Measurements from ENCODE around the gene APP. TPM values are rescaled to one million over a fixed set of nuclear protein-coding genes. Genes with fewer than 3 reads are reported as not detected.

The APP gene
- polyA plus RNA-seq, 1 experiment: 964 TPM

- ChIA-PET CTCF (interaction anchor here (2.1 kb wide), 1 partner anchor 11 kb away, joined by 8 read pairs; no protein-coding TSS in a partner anchor), POLR2A (no interaction called here)
- H3K36me3 ChIP-seq (ENCODE audit: control insufficient read depth, insufficient read depth, low read length): peaks cover 12% of the 10 kb centered on the region
- H3K4me3 ChIP-seq (ENCODE audit: low read depth, low read length): no peak overlapping the region
- no peak for DNase-seq (ENCODE audit: low read depth)
- TF ChIP-seq CTCF (IDR thresholded peaks at IDR 0.05; ENCODE audit: insufficient read depth, low read depth, low read length): no peak
- no peaks in the 10 kb centered on the region for H3K27me3 ChIP-seq (ENCODE audit: control insufficient read depth, insufficient read depth, low read length)
Observed at GRCh38 chr21:25893191-25893590, 277.4 kb downstream of the APP start.

GRCh38 chr21:25891596-25891995, 279.0 kb downstream of the APP start:
- no peak for DNase-seq (ENCODE audit: low read depth)
- no peak for TF ChIP-seq CTCF (IDR thresholded peaks at IDR 0.05; ENCODE audit: insufficient read depth, low read depth, low read length)
- ChIA-PET CTCF (no interaction called here), POLR2A (no interaction called here)
- Histone ChIP-seq H3K27me3 (ENCODE audit: control insufficient read depth, insufficient read depth, low read length) (no peaks in the 10 kb centered on the region), H3K36me3 (ENCODE audit: control insufficient read depth, insufficient read depth, low read length) (peaks cover 14% of the 10 kb centered on the region), H3K4me3 (ENCODE audit: low read depth, low read length) (no peak overlapping the region)

- no peak for DNase-seq (ENCODE audit: low read depth)
- TF ChIP-seq CTCF (IDR thresholded peaks at IDR 0.05; ENCODE audit: insufficient read depth, low read depth, low read length): no peak
- Histone ChIP-seq H3K4me3 (ENCODE audit: low read depth, low read length) (no peak overlapping the region), H3K27me3 (ENCODE audit: control insufficient read depth, insufficient read depth, low read length) (no peaks in the 10 kb centered on the region), H3K36me3 (ENCODE audit: control insufficient read depth, insufficient read depth, low read length) (peaks cover 16% of the 10 kb centered on the region)
- ChIA-PET CTCF (interaction anchor here (0.7 kb wide), 1 partner anchor 297 kb away, joined by 3 read pairs; no protein-coding TSS in a partner anchor), POLR2A (no interaction called here)
Observed at GRCh38 chr21:25890001-25890400, 280.6 kb downstream of the APP start.

- Histone ChIP-seq H3K27me3 (ENCODE audit: control insufficient read depth, insufficient read depth, low read length) (no peaks in the 10 kb centered on the region), H3K4me3 (ENCODE audit: low read depth, low read length) (no peak overlapping the region), H3K36me3 (ENCODE audit: control insufficient read depth, insufficient read depth, low read length) (peaks cover 16% of the 10 kb centered on the region)
- ChIA-PET POLR2A (no interaction called here), CTCF (no interaction called here)
- TF ChIP-seq CTCF (IDR thresholded peaks at IDR 0.05; ENCODE audit: insufficient read depth, low read depth, low read length): no peak
- DNase-seq (ENCODE audit: low read depth): no peak
Observed at GRCh38 chr21:25888711-25889110, 281.9 kb downstream of the APP start.

GRCh38 chr21:25887646-25888306, 282.8 kb downstream of the APP start:
- no peak for TF ChIP-seq CTCF (IDR thresholded peaks at IDR 0.05; ENCODE audit: insufficient read depth, low read depth, low read length)
- Histone ChIP-seq H3K36me3 (ENCODE audit: control insufficient read depth, insufficient read depth, low read length) (peaks cover 16% of the 10 kb centered on the region), H3K4me3 (ENCODE audit: low read depth, low read length) (no peak overlapping the region), H3K27me3 (ENCODE audit: control insufficient read depth, insufficient read depth, low read length) (no peaks in the 10 kb centered on the region)
- CTCF ChIA-PET: no interaction called here
- DNase-seq (ENCODE audit: low read depth): no peak
- POLR2A ChIA-PET: no interaction called here

Measured in BJ (cell line).